NCI-H2227 (cell line): ENCODE measurements around the gene MYO19.
A peak's percentile ranks its signal among the peaks of the same experiment; 100 is the strongest.
"Not testable (repeated sequence)": the region's sequence is repeated elsewhere in the genome, so short reads cannot be mapped to it uniquely, and the experiment has no call there.

ENCODE experiments used
- DNase-seq: peaks from one replicate; lab custom pipeline; 2025; ENCODE audit not compliant: unreplicated experiment; lab: John Stamatoyannopoulos, UW

Gene MYO19

GRCh38 chr17:36501963-36502362 is 32.7 kb downstream of the MYO19 start:
- no peak for DNase-seq

DNA sequence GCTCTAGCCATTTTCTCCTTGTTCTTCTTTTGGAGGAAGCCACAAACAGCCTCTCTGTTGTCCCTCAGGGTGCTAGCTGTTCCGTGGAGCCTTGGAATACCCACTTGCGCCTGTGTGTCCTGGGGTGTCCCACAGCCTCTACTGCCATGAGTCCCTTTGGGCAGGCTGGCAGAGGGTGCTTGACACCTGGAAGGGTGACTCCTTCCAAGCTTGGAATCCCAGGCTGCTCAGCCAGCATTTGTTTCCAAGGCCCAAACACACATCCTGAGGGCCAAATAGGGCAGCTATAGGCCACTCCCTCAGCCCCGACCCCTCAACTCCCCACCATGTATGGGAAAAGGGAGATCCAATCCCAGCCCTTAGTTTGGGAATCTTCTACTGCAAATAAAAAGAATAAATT is 33.3 kb downstream of the MYO19 start:
- DNase-seq: no peak

DNA sequence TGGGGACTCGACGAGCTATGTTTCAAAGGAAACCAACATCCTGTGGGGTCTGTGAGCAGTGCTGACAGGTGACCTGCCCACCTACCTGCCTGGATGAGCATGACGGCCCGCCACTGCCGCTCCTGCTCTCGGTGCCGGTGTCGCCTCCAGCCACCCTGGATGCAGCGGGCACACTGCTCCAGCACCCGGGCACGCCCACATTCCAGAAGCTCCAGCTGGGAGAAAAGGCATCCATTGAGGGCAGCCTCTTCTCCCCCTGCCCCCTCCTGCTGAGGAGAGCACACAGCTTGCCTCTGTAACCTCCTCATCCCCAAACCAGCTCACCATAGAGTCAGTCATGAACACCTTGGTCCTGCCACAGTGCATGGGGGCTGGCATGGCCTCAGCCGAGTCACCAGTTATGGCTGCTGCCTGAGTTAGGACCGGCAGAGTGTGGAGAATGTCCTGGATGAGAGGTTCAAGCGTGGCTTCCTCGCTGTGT is 33.9 kb downstream of the MYO19 start:
- no peak for DNase-seq

DNA sequence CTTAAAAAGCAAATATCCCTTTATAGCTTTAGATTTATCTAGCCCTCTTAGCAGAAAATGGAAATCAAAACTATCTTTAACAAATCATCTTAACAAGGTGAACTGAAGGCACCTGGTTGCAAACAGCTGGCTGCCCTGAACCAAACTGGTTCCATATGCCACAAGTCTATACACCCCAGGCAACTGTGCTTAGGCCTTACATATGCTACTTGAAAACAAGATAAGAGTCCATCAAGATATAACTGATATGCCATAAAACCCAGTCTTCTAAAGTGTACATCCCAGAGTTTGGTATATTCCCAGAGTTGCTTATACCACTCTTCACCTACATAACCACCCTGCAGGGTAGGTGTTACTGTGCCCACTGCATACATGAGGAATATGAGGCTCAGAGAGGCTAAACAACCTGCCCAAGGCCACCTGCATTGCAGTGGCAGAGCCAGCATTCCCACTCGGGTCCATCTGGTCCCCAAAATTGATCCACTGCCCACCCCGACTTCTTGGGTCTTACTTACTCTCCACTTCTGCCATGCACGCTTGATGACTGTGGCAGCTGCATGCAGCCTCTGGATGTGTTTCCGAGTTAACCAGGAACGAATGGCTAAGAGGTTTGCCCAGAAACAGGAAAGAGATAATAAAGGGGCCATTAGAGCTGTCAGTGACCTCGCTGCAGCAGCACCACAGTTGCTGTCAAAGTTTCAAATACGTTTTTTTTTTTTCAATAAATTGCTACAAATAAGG is 35.9 kb downstream of the MYO19 start:
- no peak for DNase-seq

- DNase-seq: no peak
These were observed 36.5 kb downstream of the MYO19 start for GRCh38 chr17:36498155-36498554.

- no peak for DNase-seq
These were observed 38.5 kb downstream of the MYO19 start for GRCh38 chr17:36496018-36496789.

- no peak for DNase-seq
These were observed 39.5 kb downstream of the MYO19 start for GRCh38 chr17:36495076-36495578.

- no peak for DNase-seq
These were observed 40.0 kb downstream of the MYO19 start for GRCh38 chr17:36494674-36495073.

GRCh38 chr17:36493956-36494355 is 40.7 kb downstream of the MYO19 start:
- no peak for DNase-seq

GRCh38 chr17:36486204-36487194 is 48.2 kb downstream of the MYO19 start, which contains the start of gene ZNHIT3:
Gene ZNHIT3, plus strand, starts transcription at chr17:36486681. Its CDS starts 19 bp downstream, at chr17:36486700.
- DNase-seq: peak; percentile 94

DNA sequence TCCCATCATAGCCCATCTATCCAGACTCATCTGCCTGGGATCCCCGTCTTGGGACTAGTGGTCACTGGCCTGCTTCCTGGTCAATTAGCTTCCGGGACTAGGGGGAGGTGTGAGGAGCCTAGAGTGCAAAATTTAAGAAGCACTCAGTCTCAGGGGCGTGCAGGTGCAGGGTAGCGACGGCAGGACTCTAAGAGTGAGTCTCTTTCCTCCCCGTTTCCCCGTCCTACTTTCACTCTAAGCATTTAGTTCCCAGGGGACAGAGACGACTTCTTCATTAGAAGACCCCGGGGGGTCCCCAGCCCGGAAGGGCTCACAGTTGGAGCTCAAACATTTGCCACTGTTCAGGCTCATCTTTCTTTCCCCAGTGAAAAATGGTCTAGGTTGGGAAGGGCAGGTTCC is 48.9 kb downstream of the MYO19 start:
- no peak for DNase-seq

GRCh38 chr17:36485027-36485426 is 49.6 kb downstream of the MYO19 start:
- DNase-seq: no peak

DNA sequence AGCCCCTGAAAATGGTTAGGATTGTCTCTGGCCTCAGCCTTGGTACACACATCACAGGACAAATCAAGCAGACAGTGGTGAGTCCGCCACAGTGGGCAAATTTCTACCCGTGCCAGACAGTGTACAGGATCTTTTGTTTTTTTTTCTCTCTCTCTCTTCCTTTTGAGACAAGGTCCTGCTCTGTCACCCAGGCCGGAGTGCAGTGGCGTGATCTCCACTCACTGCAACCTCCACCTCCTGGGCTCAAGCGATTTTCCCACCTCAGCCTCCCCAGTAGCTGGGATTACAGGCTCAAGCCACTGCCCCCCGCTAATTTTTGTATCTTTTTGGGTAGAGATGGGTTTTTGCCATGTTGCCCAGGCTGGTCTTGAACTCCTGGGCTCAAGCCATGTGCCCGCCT is 50.6 kb downstream of the MYO19 start:
- not testable (repeated sequence) for DNase-seq

GRCh38 chr17:36482611-36483504 is 51.8 kb downstream of the MYO19 start:
- peak; percentile 87 for DNase-seq

DNA sequence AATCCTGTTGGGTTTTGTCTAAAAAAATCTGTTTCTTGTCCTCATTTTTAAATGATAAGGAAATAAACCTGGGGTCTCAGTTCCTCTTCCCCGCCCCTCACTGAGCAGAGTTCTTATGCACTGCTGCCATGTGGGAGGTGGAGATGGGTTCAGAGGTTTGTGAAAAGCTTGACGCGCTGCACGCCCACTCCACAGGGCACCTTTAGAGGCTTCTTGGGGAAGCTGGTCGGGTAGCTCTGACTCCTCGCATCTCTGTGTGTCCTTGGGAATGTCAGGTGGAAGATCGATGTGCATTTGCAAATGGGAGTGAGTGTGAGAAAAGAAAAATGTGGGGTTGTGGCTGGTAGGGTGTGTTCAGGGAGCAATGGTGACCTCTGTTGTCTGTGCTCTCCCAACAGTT is 52.8 kb downstream of the MYO19 start:
- no peak for DNase-seq

- DNase-seq: no peak
These were observed 59.2 kb downstream of the MYO19 start for GRCh38 chr17:36475346-36475970.

- no peak for DNase-seq
These were observed 60.1 kb downstream of the MYO19 start for GRCh38 chr17:36474571-36474970.

GRCh38 chr17:36470499-36470898 is 64.2 kb downstream of the MYO19 start:
- no peak for DNase-seq

- DNase-seq: no peak
These were observed 64.9 kb downstream of the MYO19 start for GRCh38 chr17:36469733-36470132.
